ENCODE data around the gene ODF2L. TPM values are rescaled to one million over a fixed set of nuclear protein-coding genes. Genes with fewer than 3 reads are reported as not detected.

Gene ODF2L
- polyA plus RNA-seq, 3 donors from 2014 or later, result 20.1 to 31.3 (median 21.3) TPM

- no peak overlapping the region for H3K27ac Mint-ChIP-seq
- H3K4me3 Mint-ChIP-seq, result peak overlapping the region in 4 of 5 donors; percentile 4 to 56 (median 35)
Measured at GRCh38 chr1:86419277-86419903, 23.3 kb upstream of the ODF2L start.

GRCh38 chr1:86416343-86416742 is 20.2 kb upstream of the ODF2L start:
- Mint-ChIP-seq H3K27me3 (ENCODE audit: low read depth in 3 of 3) (peaks cover 0 to 1% (median 0%) of the 10 kb centered on the region in 3 donors), H3K27ac (no peak overlapping the region), H3K4me3 (no peak overlapping the region), H3K9me3 (no peaks in the 10 kb centered on the region), H3K4me1 (peaks cover 2 to 6% of the 10 kb centered on the region in 2 donors), H3K36me3 (no peaks in the 10 kb centered on the region)
- no peak for DNase-seq

More at GRCh38 chr1:86419277-86419903, 23.3 kb upstream of the ODF2L start:
- Mint-ChIP-seq H3K36me3 (no peaks in the 10 kb centered on the region), H3K4me1 (peaks cover 2 to 6% of the 10 kb centered on the region in 2 donors), H3K27me3 (ENCODE audit: low read depth in 3 of 3) (peaks cover 0 to 4% (median 0%) of the 10 kb centered on the region in 3 donors), H3K9me3 (no peaks in the 10 kb centered on the region)
- peak; percentile 4 to 21 (median 16) for DNase-seq

GRCh38 chr1:86410879-86411278 is 14.8 kb upstream of the ODF2L start:
- DNase-seq, result no peak
- Mint-ChIP-seq H3K4me3 (no peak overlapping the region), H3K27ac (no peak overlapping the region), H3K36me3 (no peaks in the 10 kb centered on the region), H3K27me3 (ENCODE audit: low read depth in 3 of 3) (peaks cover 0 to 2% (median 0%) of the 10 kb centered on the region in 3 donors), H3K4me1 (no peaks in the 10 kb centered on the region), H3K9me3 (no peaks in the 10 kb centered on the region)

GRCh38 chr1:86409416-86410021 is 13.4 kb upstream of the ODF2L start:
- Mint-ChIP-seq H3K4me1 (no peaks in the 10 kb centered on the region), H3K27me3 (ENCODE audit: low read depth in 3 of 3) (peaks cover 0 to 2% (median 0%) of the 10 kb centered on the region in 3 donors), H3K27ac (no peak overlapping the region), H3K36me3 (no peaks in the 10 kb centered on the region), H3K4me3 (no peak overlapping the region), H3K9me3 (no peaks in the 10 kb centered on the region)
- no peak for DNase-seq

GRCh38 chr1:86396498-86396890 is 371 bp upstream of the ODF2L start:
- H3K4me3 Mint-ChIP-seq, result peak overlapping the region; percentile 95 to 99 (median 97)
- peaks cover 0 to 6% (median 4%) of the 10 kb centered on the region in 3 donors for H3K27me3 Mint-ChIP-seq (ENCODE audit: low read depth in 3 of 3)
- no peaks in the 10 kb centered on the region for H3K9me3 Mint-ChIP-seq
- peak overlapping the region; percentile 95 to 98 (median 95) for H3K27ac Mint-ChIP-seq
- H3K4me1 Mint-ChIP-seq, result peaks cover 30 to 47% of the 10 kb centered on the region in 2 donors
- H3K36me3 Mint-ChIP-seq, result no peaks in the 10 kb centered on the region
- no peak for DNase-seq

- Mint-ChIP-seq H3K9me3 (no peaks in the 10 kb centered on the region), H3K27ac (peak overlapping the region; percentile 31 to 95 (median 78)), H3K4me3 (peak overlapping the region; percentile 53 to 99 (median 97)), H3K36me3 (peaks cover 0 to 6% (median 0%) of the 10 kb centered on the region in 3 donors), H3K4me1 (peaks cover 44 to 67% of the 10 kb centered on the region in 2 donors), H3K27me3 (ENCODE audit: low read depth in 3 of 3) (peaks cover 0 to 6% (median 3%) of the 10 kb centered on the region in 3 donors)
- DNase-seq, result no peak
Measured at GRCh38 chr1:86394416-86394815, 1.7 kb downstream of the ODF2L start.

GRCh38 chr1:86389307-86389706 is 6.8 kb downstream of the ODF2L start:
- Mint-ChIP-seq H3K27me3 (ENCODE audit: low read depth in 3 of 3) (no peaks in the 10 kb centered on the region), H3K36me3 (peaks cover 0 to 6% (median 0%) of the 10 kb centered on the region in 3 donors), H3K27ac (peak overlapping the region; percentile 90 to 98 (median 94)), H3K4me1 (peaks cover 24 to 45% of the 10 kb centered on the region in 2 donors), H3K9me3 (no peaks in the 10 kb centered on the region), H3K4me3 (peak overlapping the region; percentile 66 to 92 (median 70))
- DNase-seq, result peak; percentile 23 to 46 (median 28)

- peak overlapping the region; percentile 90 to 98 (median 94) for H3K27ac Mint-ChIP-seq
- no peaks in the 10 kb centered on the region for H3K9me3 Mint-ChIP-seq
- H3K4me3 Mint-ChIP-seq, result peak overlapping the region in 4 of 5 donors; percentile 66 to 92 (median 74)
- no peaks in the 10 kb centered on the region for H3K27me3 Mint-ChIP-seq (ENCODE audit: low read depth in 3 of 3)
- H3K36me3 Mint-ChIP-seq, result peaks cover 0 to 6% (median 0%) of the 10 kb centered on the region in 3 donors
- peaks cover 24 to 42% of the 10 kb centered on the region in 2 donors for H3K4me1 Mint-ChIP-seq
- DNase-seq, result no peak
Measured at GRCh38 chr1:86388777-86389176, 7.3 kb downstream of the ODF2L start.

GRCh38 chr1:86387916-86388627 is 8.1 kb downstream of the ODF2L start:
- Mint-ChIP-seq H3K9me3 (no peaks in the 10 kb centered on the region), H3K4me1 (peaks cover 21 to 37% of the 10 kb centered on the region in 2 donors), H3K4me3 (no peak overlapping the region), H3K36me3 (peaks cover 0 to 6% (median 0%) of the 10 kb centered on the region in 3 donors), H3K27ac (peak overlapping the region in 1 of 6 donors; percentile 93), H3K27me3 (ENCODE audit: low read depth in 3 of 3) (no peaks in the 10 kb centered on the region)
- no peak for DNase-seq

- H3K36me3 Mint-ChIP-seq, result peaks cover 5 to 6% (median 6%) of the 10 kb centered on the region in 3 donors
- peak overlapping the region in 4 of 6 donors; percentile 64 to 72 (median 68) for H3K27ac Mint-ChIP-seq
- H3K27me3 Mint-ChIP-seq (ENCODE audit: low read depth in 3 of 3), result no peaks in the 10 kb centered on the region
- peak overlapping the region; percentile 28 to 84 (median 59) for H3K4me3 Mint-ChIP-seq
- peak in 1 of 3 donors; percentile 13 for DNase-seq
- peaks cover 4 to 21% of the 10 kb centered on the region in 2 donors for H3K4me1 Mint-ChIP-seq
- peaks cover 0 to 2% (median 0%) of the 10 kb centered on the region in 6 donors for H3K9me3 Mint-ChIP-seq
Measured at GRCh38 chr1:86382878-86383277, 13.2 kb downstream of the ODF2L start.

GRCh38 chr1:86381223-86381622 is 14.9 kb downstream of the ODF2L start:
- Mint-ChIP-seq H3K27ac (peak overlapping the region in 2 of 6 donors; percentile 30 to 46), H3K4me1 (peaks cover 4 to 21% of the 10 kb centered on the region in 2 donors), H3K9me3 (peaks cover 0 to 4% (median 0%) of the 10 kb centered on the region in 6 donors), H3K36me3 (peaks cover 14 to 18% (median 18%) of the 10 kb centered on the region in 3 donors), H3K27me3 (ENCODE audit: low read depth in 3 of 3) (no peaks in the 10 kb centered on the region), H3K4me3 (no peak overlapping the region)
- no peak for DNase-seq

GRCh38 chr1:86380257-86380861 is 15.8 kb downstream of the ODF2L start:
- Mint-ChIP-seq H3K27me3 (ENCODE audit: low read depth in 3 of 3) (no peaks in the 10 kb centered on the region), H3K4me3 (peak overlapping the region in 1 of 5 donors; percentile 26), H3K27ac (peak overlapping the region in 1 of 6 donors; percentile 59), H3K4me1 (peaks cover 4 to 21% of the 10 kb centered on the region in 2 donors), H3K9me3 (peaks cover 0 to 4% (median 0%) of the 10 kb centered on the region in 6 donors), H3K36me3 (peaks cover 14 to 19% (median 19%) of the 10 kb centered on the region in 3 donors)
- DNase-seq, result peak; percentile 39 to 51 (median 46)

GRCh38 chr1:86378813-86379212 is 17.3 kb downstream of the ODF2L start:
- no peak overlapping the region for H3K4me3 Mint-ChIP-seq

More at GRCh38 chr1:86378813-86379212, 17.3 kb downstream of the ODF2L start:
- DNase-seq, result no peak
- Mint-ChIP-seq H3K27me3 (ENCODE audit: low read depth in 3 of 3) (no peaks in the 10 kb centered on the region), H3K9me3 (peaks cover 0 to 4% (median 0%) of the 10 kb centered on the region in 6 donors), H3K4me1 (peaks cover 4 to 21% of the 10 kb centered on the region in 2 donors), H3K36me3 (peaks cover 14 to 28% (median 25%) of the 10 kb centered on the region in 3 donors), H3K27ac (peak overlapping the region in 1 of 6 donors; percentile 67)

Data from immature natural killer cell (primary cell).